Measurements from ENCODE around the gene PIP4K2C. TPM values are rescaled to one million over a fixed set of nuclear protein-coding genes. Genes with fewer than 3 reads are reported as not detected.

PIP4K2C gene
- total RNA-seq, 1 experiment from 2014 or later, result 37.1 TPM

- no peak overlapping the region for H2AFZ ChIP-seq (ENCODE audit: low read length)
- H3K18ac ChIP-seq (ENCODE audit: insufficient read length, low read depth, low read length), result no peak overlapping the region
- H4K91ac ChIP-seq (ENCODE audit: insufficient read length, low read depth, low read length), result no peak overlapping the region
- H3T11ph ChIP-seq (ENCODE audit: low read length), result no peak overlapping the region
- no peak overlapping the region for H2BK12ac ChIP-seq (ENCODE audit: insufficient read length, low read depth, low read length)
- no peak overlapping the region for H4K5ac ChIP-seq (ENCODE audit: insufficient read length, low read depth, low read length)
- H3K36me3 Mint-ChIP-seq (ENCODE audit: insufficient read depth in 1 of 3, low read depth in 3 of 3), result no peaks in the 10 kb centered on the region; a peak in 1 of 7 replicates
- no peak overlapping the region for H2BK120ac ChIP-seq (ENCODE audit: low read depth, low read length, poor library complexity, severe bottlenecking)
- H3K56ac ChIP-seq (ENCODE audit: insufficient read length, low read depth, low read length), result no peak overlapping the region
- no peak overlapping the region for H2BK20ac ChIP-seq (ENCODE audit: low read depth, low read length, poor library complexity, severe bottlenecking)
- H3K4me2 ChIP-seq (ENCODE audit: insufficient read depth, insufficient read length, low read length), result no peak overlapping the region
- peaks cover 11 to 13% of the 10 kb centered on the region in 2 experiments; a peak in 4 of 5 replicates for H3K9me3 Mint-ChIP-seq
- no peak overlapping the region for H3K14ac ChIP-seq (ENCODE audit: insufficient read depth, low read length)
- peaks cover 2% of the 10 kb centered on the region; the same call in 1 of the 2 replicates for H3K27me3 ChIP-seq (ENCODE audit: insufficient read depth, low read length)
- H3K79me2 ChIP-seq (ENCODE audit: insufficient read depth, low read length), result no peaks in the 10 kb centered on the region
- H3K9ac ChIP-seq (ENCODE audit: extremely low read depth, insufficient read length, low read length), result no peak overlapping the region
- no peak overlapping the region for H3K27ac Mint-ChIP-seq
- no peak overlapping the region for H2BK15ac ChIP-seq (ENCODE audit: low read depth, low read length)
- H3K27ac ChIP-seq (ENCODE audit: insufficient read length, low read depth, low read length), result no peak overlapping the region
- H4K8ac ChIP-seq (replicated peaks; ENCODE audit: insufficient read length, low read depth, low read length), result no peak overlapping the region
- peaks cover 4% of the 10 kb centered on the region for H3K23me2 ChIP-seq (ENCODE audit: insufficient read length, low read depth, low read length, poor library complexity, severe bottlenecking)
- no peak overlapping the region for H2BK5ac ChIP-seq (ENCODE audit: insufficient read length, low read length)
- no peak overlapping the region for H3K4ac ChIP-seq (ENCODE audit: low read depth, low read length)
- no peak overlapping the region for H2AK5ac ChIP-seq (ENCODE audit: insufficient read length, low read length)
- no peak for DNase-seq
- no peak overlapping the region; a peak in 1 of 5 replicates for H3K4me3 Mint-ChIP-seq
- no CpG with 5 or more reads among the region's 3 CpGs for WGBS (ENCODE audit: extremely low coverage, insufficient read length, low lambda C conversion rate)
- peaks cover 21 to 22% of the 10 kb centered on the region in 2 experiments for H3K4me1 Mint-ChIP-seq
- no peaks in the 10 kb centered on the region for H3K9me3 ChIP-seq (ENCODE audit: control insufficient read depth, low read depth, low read length)
- H3K23ac ChIP-seq (ENCODE audit: insufficient read length, low read depth, low read length), result no peak overlapping the region
- H3K4me1 ChIP-seq (ENCODE audit: insufficient read depth, low read length), result peaks cover 4% of the 10 kb centered on the region; the same call in 1 of the 2 replicates
- no peaks in the 10 kb centered on the region for H3K79me1 ChIP-seq (ENCODE audit: insufficient read depth, low read depth, low read length, poor library complexity, severe bottlenecking)
- H3K27me3 Mint-ChIP-seq (ENCODE audit: low read depth), result peaks cover 31% of the 10 kb centered on the region
- H4K20me1 ChIP-seq (ENCODE audit: control insufficient read depth, insufficient read depth, insufficient read length), result no peaks in the 10 kb centered on the region
- no peak for TF ChIP-seq CTCF (conservative IDR thresholded peaks at IDR 0.05)
Measured at GRCh38 chr12:57638096-57638495, 47.1 kb downstream of the PIP4K2C start.

All from H9 (cell line).